GM19455 (cell line): Measurements from ENCODE around the gene F8.
A peak's percentile ranks its signal among the peaks of the same experiment; 100 is the strongest.
"Not testable (repeated sequence)": the region's sequence is repeated elsewhere in the genome, so short reads cannot be mapped to it uniquely, and the experiment has no call there.

ENCODE experiments used
- ATAC-seq: cut with Tn5 transposase; IDR thresholded peaks from one replicate; pipeline ENCODE4 v1.9.1; 2021; ENCODE audit not compliant: unreplicated experiment

F8 gene

DNA sequence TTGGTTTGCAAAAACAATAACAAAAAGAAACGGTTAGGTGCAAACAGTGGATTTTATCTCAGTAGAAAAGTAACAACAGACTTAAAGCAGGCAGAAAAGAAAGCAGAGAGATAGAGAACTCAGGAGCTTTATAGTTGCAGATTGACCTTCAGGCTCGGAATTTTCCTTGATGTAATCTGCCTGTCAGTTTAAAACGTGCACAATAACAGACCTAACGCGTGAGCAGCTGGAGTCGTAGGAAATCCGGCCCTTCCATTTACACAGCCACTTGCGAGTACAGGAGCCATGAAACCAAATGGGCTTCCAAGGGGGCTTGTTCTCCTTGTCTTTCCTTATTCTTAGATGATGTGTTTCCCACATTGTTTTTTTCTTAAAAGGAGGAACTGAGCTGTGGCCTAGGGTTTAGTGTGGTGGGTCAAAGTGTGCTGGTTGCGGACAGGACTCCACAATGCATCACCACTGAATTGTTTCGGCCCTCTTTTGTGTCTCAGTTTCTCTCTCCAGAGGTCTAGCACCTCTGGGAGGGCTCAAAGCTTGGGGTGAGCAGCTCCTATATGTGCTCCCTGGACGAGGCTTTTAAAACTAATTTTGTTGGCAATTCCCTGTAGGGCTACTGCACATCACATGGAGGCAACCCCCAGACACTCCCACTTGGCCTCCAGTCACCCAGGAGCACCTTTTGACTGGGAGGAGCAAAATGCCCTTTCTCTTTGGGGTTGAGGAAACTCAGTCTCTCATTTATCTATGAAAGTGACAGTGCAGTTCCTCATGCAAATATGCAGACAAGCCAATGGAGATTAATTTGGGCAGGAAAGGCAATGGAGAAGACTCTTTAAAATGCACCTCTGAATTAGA is 203.4 kb downstream of the F8 start:
- no peak for ATAC-seq

DNA sequence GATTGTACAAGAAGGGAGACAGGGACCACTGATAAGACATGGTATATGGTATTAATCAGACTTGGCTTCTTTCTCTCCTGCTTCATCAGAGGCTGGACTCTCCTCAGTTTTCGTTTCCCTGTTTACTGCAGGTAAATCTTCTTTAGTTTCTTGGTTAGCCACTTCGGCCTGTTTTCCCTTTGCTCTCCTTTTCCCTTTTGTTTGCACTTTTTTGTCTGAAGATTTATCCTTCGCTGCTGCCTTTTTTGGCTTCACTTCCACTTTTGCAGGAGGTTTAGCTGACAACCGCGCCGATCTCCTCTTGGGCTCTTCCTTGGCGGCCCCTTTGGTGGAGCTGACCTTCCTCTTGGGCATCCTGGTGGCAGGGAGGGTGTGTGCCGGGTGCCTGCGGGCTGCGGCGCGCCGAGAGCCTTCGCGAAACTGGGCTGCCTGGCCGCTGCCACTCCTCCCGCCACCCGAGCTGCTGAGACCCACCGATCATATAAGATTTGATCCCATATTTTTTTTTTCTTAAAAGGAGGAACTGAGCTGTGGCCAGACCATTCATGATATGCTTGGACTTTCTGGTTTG is 205.4 kb downstream of the F8 start:
- ATAC-seq: not testable (repeated sequence)

DNA sequence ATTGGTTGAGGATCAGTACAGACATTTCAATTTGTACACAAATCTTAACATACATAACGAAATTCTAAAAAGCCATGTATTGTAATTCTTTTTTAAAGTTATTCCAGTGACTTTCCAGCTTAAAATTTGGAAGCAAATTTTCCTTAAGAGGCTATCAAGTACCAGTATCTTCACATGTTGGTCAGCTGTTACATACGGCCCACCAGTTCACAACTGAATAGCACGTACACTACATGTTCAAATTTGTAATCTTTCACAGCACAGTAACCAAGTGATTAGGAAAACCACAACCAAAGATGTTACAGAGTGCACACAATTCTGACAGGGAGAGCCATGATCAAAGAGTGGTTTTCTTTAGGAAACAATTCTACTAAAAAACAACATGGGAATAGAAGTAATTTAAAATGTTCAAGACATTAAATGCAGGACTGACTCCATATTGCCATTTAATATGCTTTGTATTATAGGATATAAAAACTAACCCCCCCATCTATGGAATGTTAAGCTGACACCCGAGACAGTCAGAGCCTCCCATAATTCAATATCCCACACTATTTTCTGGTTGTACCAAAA is 206.1 kb downstream of the F8 start:
- not testable (repeated sequence) for ATAC-seq

- no peak for ATAC-seq
Observed at GRCh38 chrX:154815274-154815818, 207.2 kb downstream of the F8 start.

- no peak for ATAC-seq
Observed at GRCh38 chrX:154813801-154814200, 208.7 kb downstream of the F8 start.

- no peak for ATAC-seq
Observed at GRCh38 chrX:154812341-154813101, 210.0 kb downstream of the F8 start.

DNA sequence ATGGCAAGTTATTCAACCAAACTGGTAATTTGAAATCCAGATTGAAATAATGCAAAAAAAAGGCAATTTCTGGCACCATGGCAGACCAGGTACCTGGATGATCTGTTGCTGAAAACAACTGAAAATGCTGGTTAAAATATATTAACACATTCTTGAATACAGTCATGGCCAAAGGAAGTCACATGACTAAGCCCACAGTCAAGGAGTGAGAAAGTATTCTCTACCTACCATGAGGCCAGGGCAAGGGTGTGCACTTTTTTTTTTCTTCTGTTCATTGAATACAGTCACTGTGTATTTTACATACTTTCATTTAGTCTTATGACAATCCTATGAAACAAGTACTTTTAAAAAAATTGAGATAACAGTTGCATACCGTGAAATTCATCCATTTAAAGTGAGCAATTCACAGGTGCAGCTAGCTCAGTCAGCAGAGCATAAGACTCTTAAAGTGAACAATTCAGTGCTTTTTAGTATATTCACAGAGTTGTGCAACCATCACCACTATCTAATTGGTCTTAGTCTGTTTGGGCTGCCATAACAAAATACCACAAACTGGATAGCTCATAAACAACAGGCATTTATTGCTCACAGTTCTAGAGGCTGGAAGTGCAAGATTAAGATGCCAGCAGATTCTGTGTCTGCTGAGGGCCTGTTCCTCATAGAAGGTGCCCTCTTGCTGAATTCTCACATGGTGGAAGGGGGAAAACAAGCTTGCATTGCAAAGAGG is 212.4 kb downstream of the F8 start:
- ATAC-seq: no peak

DNA sequence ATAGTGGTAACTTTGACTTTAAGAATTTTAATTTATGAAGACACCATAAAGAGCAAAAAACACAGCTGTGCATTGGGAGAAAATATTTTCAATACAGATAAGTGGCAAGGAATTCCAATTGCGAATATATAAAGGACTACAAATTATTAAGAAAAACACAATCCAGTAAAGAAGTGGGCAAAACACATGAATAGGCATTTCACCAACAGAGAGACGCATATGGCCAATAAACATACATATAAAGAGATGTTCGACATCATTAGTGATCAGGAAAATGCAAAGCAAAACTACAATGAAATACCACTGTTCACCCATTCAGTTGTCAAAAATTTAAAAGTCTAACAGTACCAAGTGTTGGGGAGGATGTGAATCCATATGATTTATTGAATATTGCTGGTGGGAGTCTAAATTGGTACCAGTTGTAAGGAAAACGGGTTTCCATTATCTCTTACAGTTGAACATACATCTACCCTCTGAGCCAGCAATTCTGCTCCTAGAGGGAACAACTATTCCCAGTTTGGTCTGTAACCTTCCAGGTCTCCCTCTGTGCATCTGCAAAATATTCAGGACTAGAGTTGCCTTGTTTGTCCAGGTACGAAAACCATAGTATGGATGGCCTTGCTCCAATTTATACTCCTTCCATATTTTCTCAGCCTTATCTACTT is 215.6 kb downstream of the F8 start:
- no peak for ATAC-seq

DNA sequence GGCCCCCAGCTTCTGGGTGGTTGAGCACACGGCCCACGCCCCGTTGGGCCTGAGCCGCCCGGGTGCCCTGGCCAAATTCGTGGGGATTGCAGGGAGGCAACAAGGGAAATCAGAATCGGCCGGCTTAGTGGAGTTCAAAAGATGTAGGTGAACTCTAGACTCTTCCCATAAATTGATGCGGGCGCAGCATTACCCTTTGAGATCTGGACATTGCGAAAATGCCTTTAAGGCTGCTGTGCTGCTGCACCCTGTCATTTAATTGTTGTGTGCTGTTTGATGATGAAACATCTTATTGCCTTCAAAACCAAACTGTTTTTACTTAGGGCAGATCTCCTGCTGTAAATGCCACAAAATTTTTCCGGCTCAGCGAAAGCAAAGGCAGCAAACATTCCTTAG is 216.8 kb downstream of the F8 start:
- peak; percentile 31 for ATAC-seq

DNA sequence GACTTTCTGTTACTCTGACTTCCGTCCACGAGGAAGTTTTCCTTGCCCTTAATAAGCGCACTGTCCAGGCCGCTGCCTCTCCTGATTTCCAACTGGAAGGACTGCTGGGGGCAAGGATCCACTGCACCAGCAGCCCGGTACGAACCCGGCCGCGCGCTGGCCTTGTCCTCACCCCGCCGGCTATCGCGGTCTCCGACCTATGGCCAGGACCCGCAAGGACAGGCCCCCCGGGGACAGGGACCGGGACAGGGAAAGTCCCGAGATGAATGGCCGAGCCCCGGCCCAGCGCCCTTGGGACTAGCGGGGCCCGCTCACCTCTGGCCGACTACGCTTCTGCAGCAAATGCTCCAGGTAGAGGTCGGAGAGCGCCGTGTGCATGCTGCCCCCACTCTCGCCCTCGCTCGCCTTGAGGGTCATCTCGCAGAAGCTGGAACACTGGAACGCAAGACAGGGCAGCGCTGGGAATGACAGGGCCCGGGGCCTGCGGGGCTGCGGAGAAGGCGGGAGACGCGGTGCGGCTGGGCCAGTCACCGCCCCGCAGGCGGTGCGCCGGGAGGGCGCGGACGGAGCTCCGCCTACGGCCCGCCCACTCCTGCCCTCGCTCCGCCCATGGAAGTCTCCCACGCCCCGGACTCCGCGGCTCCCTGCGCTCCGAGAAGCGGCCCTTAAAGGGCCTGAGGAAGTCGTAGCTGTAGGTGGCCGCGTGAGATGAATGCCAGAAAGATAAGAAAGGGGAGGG is 217.4 kb downstream of the F8 start, which contains the start of gene MPP1:
Gene MPP1, minus strand, starts transcription at position 529 of the 739 bp plus-strand sequence. Its CDS starts 112 bp downstream, at position 417.
- peak; percentile 91 for ATAC-seq

GRCh38 chrX:154804261-154804956 is 218.1 kb downstream of the F8 start:
- no peak for ATAC-seq

DNA sequence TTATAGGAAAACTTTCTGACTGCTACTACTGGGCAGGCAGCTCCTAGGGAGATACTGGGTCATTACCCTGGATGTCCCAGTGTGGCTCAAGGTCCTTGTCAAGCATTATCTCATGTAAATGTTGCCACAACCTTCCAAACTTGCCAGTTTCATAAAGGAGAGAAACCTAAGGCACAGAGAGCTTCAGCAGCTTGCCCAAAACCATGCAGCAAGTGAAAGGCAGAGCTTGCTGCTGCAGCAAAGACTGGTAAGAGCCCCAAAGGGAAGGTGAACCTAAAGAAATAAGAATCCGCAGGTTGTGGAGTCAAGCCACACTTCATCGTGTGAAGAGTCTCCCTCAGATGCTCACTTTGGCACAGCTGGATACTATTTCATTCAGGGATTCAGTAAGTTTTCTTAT is 219.6 kb downstream of the F8 start:
- no peak for ATAC-seq

DNA sequence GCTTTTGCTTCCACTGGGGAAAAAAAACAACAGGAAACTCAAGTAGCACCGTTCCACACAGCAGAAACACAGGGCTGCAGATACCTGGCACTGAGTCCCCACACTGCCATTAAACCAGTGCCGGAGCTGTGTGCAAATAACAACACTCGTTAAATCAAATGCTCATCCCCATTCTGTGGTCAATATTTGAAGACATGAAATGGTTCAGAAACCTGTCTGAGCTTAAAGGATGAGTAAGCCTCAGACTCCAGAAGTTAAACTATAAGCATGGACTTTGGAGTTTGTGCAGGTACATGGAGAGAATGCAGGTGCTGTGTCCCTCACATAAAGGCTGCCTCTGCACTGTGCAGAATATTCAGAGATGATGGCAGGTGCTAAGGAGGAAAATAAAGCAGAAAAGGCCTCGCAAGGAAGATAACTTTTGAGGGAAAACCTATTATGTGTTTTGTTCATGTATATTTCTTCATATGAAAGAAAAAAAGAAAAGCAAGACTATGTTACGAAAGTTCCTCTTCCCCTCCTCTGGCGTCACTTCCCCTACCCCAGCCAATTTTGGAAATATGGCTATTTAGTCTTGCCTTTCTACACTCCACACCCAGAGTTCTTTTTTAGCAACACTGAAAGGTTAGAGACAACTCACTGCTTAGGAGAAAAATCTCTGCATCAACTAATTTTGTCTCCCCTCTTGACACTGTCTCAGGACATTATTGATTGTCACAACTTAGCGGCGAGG is 221.9 kb downstream of the F8 start:
- no peak for ATAC-seq

- no peak for ATAC-seq
Observed at GRCh38 chrX:154799556-154800348, 222.8 kb downstream of the F8 start.

DNA sequence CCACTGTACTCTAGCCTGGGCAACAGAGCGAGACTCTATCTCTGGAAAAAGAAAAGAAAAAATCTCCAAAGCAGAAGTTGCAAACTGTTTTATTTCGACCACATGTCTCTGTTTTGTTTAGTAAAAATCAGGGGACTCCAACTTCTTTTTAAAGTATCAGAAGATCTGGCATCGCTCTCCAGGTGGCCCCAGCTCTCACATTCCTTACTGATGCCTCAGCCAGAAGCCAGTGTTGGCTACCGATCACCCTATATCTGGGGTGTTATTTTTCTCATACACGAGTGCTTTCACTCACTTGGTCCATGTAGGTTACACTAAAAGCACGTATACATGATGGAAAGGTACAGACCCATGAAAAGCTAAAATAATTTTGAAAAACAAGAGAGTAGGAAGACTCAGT is 225.5 kb downstream of the F8 start:
- no peak for ATAC-seq

GRCh38 chrX:154795016-154795415 is 227.5 kb downstream of the F8 start:
- no peak for ATAC-seq

DNA sequence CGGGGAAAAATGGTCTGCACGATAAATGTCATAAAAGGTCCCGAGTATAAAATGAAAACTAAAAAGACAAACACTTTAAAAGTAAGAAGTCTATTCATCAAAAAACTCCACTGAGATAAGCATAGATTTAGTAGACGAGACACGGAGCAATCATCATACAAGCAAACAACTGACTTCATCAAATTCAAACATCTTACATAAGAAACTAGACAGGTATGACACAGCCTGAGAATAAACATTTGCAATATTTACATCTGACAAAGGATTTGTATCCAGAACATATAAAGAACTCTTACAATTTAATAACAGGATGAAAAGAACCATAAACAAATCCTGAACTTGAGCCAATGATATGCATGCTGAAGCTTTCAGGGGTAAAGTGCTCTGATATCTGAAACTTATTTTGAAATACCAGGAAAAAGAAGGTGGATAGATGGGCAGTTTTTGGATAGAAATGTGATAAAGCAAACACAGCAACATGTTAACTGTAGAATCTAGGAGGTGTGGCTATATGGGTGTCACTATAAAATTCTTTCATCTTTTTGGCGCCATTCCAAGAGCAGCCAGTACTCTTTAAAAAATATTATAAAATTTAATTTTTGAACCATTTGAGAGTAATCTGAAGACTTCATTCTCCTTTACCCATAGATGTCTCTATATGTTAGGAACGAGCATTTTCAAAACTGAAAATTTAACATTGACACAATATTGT is 229.3 kb downstream of the F8 start:
- no peak for ATAC-seq
